B cell (primary cell): Measurements from ENCODE around the gene PDK2. TPM values are rescaled to one million over a fixed set of nuclear protein-coding genes. Genes with fewer than 3 reads are reported as not detected.
A peak's percentile ranks its signal among the peaks of the same experiment; 100 is the strongest.

ENCODE experiments used
- ATAC-seq: fragments of 200-7000 bp; cut with Tn5 transposase; one replicate; pipeline ENCODE4 v1.10.0; 2021; ENCODE audit warnings: low read depth, mild to moderate bottlenecking, moderate number of reproducible peaks, moderate library complexity
- CTCF ChIA-PET: fragments of 350-600 bp; sonication (Branson Sonifier 250); formaldehyde crosslinking; loops from one replicate; lab custom pipeline; 2021; ENCODE audit warnings: antibody characterized with exemption, inconsistent platforms; lab: Charles Lee
- POLR2A ChIA-PET: fragments of 350-600 bp; sonication (Branson Sonifier 250); formaldehyde crosslinking; loops from one replicate; lab custom pipeline; 2021; ENCODE audit warnings: antibody characterized with exemption; lab: Charles Lee
- DNase-seq: peaks from one replicate; pipeline ENCODE4 v3.0.0; 2013
- H2AFZ ChIP-seq: 2 replicates; pipeline ENCODE4 v1.6.1; 2012; ENCODE audit warnings: mild to moderate bottlenecking, low read depth, low read length; ENCODE audit not compliant: insufficient read depth, poor library complexity, severe bottlenecking
- H3K27ac ChIP-seq, 2 donors: 1 replicate in 1 of 2; 2 replicates in 1 of 2; pipeline ENCODE4 v1.5.1; 2012 to 2013; ENCODE audit warnings: low read length in 2 of 2, mild to moderate bottlenecking in 2 of 2, moderate library complexity in 1 of 2
- H3K27me3 ChIP-seq, 4 experiments: fragments of 200-600 bp in 1 of 4; sonication (generic) in 1 of 4; replicated peaks in 1 of 4; 1 replicate in 2 of 4; 2 replicates in 2 of 4; pipeline versions ENCODE4 v1.6.1 to v1.7.0; 2013 to 2016; ENCODE audit warnings: low read length in 3 of 4, mild to moderate bottlenecking in 2 of 4, mixed read lengths in 1 of 4, moderate library complexity in 1 of 4; ENCODE audit not compliant: insufficient read depth in 4 of 4, control insufficient read depth in 3 of 4; ENCODE audit errors: control extremely low read depth in 1 of 4
- H3K36me3 ChIP-seq, 2 experiments: replicated peaks in 1 of 2; 1 replicate in 1 of 2; 2 replicates in 1 of 2; pipeline versions ENCODE4 v1.6.1 to v1.7.1; 2013; ENCODE audit warnings: low read length in 1 of 2; ENCODE audit not compliant: insufficient read depth in 2 of 2, control insufficient read depth in 1 of 2; ENCODE audit errors: control extremely low read depth in 1 of 2, extremely low read depth in 1 of 2
- H3K4me1 ChIP-seq, 2 donors: fragments of 200-600 bp in 1 of 2; sonication (generic) in 1 of 2; 1 replicate in 1 of 2; 2 replicates in 1 of 2; pipeline versions ENCODE4 v1.5.1 to v1.6.1; 2013 to 2017; ENCODE audit warnings: low read length in 2 of 2; ENCODE audit not compliant: control insufficient read depth in 2 of 2, insufficient read depth in 2 of 2
- H3K4me2 ChIP-seq: replicated peaks from 2 replicates; pipeline ENCODE3; 2012; ENCODE audit warnings: mild to moderate bottlenecking, low read depth, low read length; ENCODE audit not compliant: poor library complexity, severe bottlenecking
- H3K4me3 ChIP-seq, 5 experiments: fragments of 200-600 bp in 1 of 5; sonication (generic) in 1 of 5; 1 replicate in 3 of 5; 2 replicates in 2 of 5; pipeline versions ENCODE4 v1.5.1 to v1.7.0; 2011 to 2016; ENCODE audit warnings: low read length in 4 of 5, mild to moderate bottlenecking in 4 of 5, low read depth in 2 of 5, control low read depth in 1 of 5, moderate library complexity in 1 of 5; ENCODE audit not compliant: insufficient read depth in 1 of 5; ENCODE audit errors: control extremely low read depth in 1 of 5, extremely low read depth in 1 of 5
- H3K79me2 ChIP-seq: fragments of 200-600 bp; sonication (generic); one replicate; pipeline ENCODE4 v1.6.0; 2016; ENCODE audit warnings: low read length; ENCODE audit not compliant: control insufficient read depth, insufficient read depth
- H3K9ac ChIP-seq: fragments of 200-600 bp; sonication (generic); 2 replicates; pipeline ENCODE4 v1.6.1; 2017; ENCODE audit warnings: mild to moderate bottlenecking, low read length, moderate library complexity
- H3K9me3 ChIP-seq, 3 donors: one replicate each; pipeline versions ENCODE4 v1.6.1 to v1.7.1; 2013; ENCODE audit warnings: low read length in 2 of 3; ENCODE audit not compliant: control insufficient read depth in 2 of 3, insufficient read depth in 1 of 3; ENCODE audit errors: control extremely low read depth in 1 of 3
- H4K20me1 ChIP-seq: 2 replicates; pipeline ENCODE4 v1.6.0; 2012; ENCODE audit warnings: mild to moderate bottlenecking, low read length; ENCODE audit not compliant: insufficient read depth, control insufficient read depth, poor library complexity, severe bottlenecking
- H3K27ac Mint-ChIP-seq: one replicate; pipeline ENCODE4 v1.8.0; 2021; ENCODE audit warnings: mixed read lengths
- H3K27me3 Mint-ChIP-seq: one replicate; pipeline ENCODE4 v1.8.0; 2021; ENCODE audit warnings: mixed read lengths
- H3K4me1 Mint-ChIP-seq: one replicate; pipeline ENCODE4 v1.8.0; 2021; ENCODE audit warnings: mixed read lengths
- H3K4me3 Mint-ChIP-seq: one replicate; pipeline ENCODE4 v1.8.0; 2021; ENCODE audit warnings: mixed read lengths
- H3K9me3 Mint-ChIP-seq: one replicate; pipeline ENCODE4 v1.8.0; 2022; ENCODE audit warnings: mixed read lengths; ENCODE audit not compliant: insufficient read depth
- CTCF ChIP-seq: fragments of 200-600 bp; IDR thresholded peaks from one replicate; pipeline ENCODE4 v1.8.0; 2022; ENCODE audit warnings: antibody characterized with exemption, mild to moderate bottlenecking
- EZH2 ChIP-seq: IDR thresholded peaks from 2 replicates; pipeline ENCODE4 v1.6.1; 2012; ENCODE audit warnings: borderline replicate concordance, low read depth, mild to moderate bottlenecking, moderate library complexity, low read length; ENCODE audit not compliant: insufficient read depth, poor library complexity, severe bottlenecking
- WGBS: methylation state at CpG from one replicate; pipeline ENCODE4 v1.1.5; 2013; ENCODE audit warnings: missing lambda C conversion rate; ENCODE audit not compliant: insufficient coverage; 5-methylcytosine and 5-hydroxymethylcytosine counted together
- intact Hi-C: fragments of 100-400 bp; cut with micrococcal nuclease; formaldehyde crosslinking; loops from one replicate; pipeline ENCODE4 v1.10.0; 2022
- polyA plus RNA-seq: library from polyadenylated mRNA; depleted of rRNA; stranded (reverse); fragments of >200 nt; gene quantifications from 2 replicates; pipeline ENCODE4 v1.2.3, GENCODE V29; 2012
- total RNA-seq, 2 donors: library from RNA; stranded (reverse); fragments of 120-200 nt in 1 of 2; gene quantifications; 1 replicate in 1 of 2; 2 replicates in 1 of 2; pipeline versions ENCODE4 v1.2.3 to v1.2.4, GENCODE V29; 2013 to 2022

The PDK2 gene
- total and polyA plus RNA-seq, 2 donors (not counting 1 experiment from before 2014, with no cell fraction given), result 35.2 to 73.2 TPM

DNA sequence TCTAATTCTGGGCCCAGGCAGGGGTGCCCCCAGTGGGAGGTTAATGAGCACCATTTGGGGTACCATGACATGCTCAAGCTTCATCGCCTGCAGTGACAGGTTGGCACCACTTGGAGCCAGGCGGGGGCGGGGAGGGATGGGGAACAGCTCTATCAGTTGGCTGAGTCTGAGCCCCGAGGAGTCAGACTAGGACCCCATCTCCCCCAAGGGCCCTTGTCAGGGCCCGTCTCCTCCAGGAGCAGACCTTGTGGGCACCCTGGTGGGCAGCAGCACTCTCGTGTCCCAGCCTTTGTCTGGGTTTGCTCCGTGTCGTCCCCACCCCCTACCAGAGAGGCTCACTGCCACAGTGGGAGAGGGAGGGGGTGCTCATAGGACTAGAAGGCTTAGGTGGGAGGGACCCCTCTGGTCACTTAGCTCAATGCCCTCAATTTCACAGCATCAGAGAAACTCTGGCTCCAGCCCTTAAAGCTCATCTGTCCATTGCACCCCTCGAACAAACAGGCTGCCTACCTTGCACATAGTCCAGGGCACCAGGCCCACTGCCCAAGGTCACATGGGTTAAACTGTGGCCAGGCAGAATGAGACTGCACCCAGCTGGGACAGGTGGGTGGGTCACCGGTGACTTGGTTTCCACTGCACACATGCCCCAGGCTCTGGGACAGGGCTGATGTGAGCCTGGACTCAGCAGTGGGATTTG lies 51.2 kb downstream of the PDK2 start:
- Histone ChIP-seq H3K4me3 (peak overlapping the region in 4 of 5 experiments; percentile 82 to 97 (median 89)), H3K4me2 (peak overlapping the region; percentile 92), H3K36me3 (peaks cover 0 to 50% of the 10 kb centered on the region in 2 experiments), H3K4me1 (peaks cover 55 to 68% of the 10 kb centered on the region in 2 donors), H3K9me3 (no peaks in the 10 kb centered on the region), H3K9ac (peak overlapping the region; percentile 95), H3K27me3 (no peaks in the 10 kb centered on the region), H3K27ac (peak overlapping the region; percentile 82 to 94), H2AFZ (no peak overlapping the region), H3K79me2 (peaks cover 91% of the 10 kb centered on the region), H4K20me1 (peaks cover 88% of the 10 kb centered on the region)
- 67% methylated on average over 6 of the region's 10 CpGs for WGBS
- TF ChIP-seq CTCF, result peak; percentile 43
- no peak for TF ChIP-seq EZH2
- Mint-ChIP-seq H3K4me3 (peak overlapping the region; percentile 100), H3K27ac (peak overlapping the region; percentile 98), H3K4me1 (peaks cover 67% of the 10 kb centered on the region), H3K9me3 (no peaks in the 10 kb centered on the region), H3K27me3 (no peaks in the 10 kb centered on the region)
- ATAC-seq, result no peak
- CTCF ChIA-PET, result interaction anchor here (0.7 to 5.1 kb wide), 10 partner anchors 15 to 152 kb away, joined by 3 to 59 read pairs (median 4); partner anchors contain the start of genes COL1A1 and SAMD14
- DNase-seq, result peak; percentile 46
- intact Hi-C loops, result no loop called here
- POLR2A ChIA-PET, result interaction anchor here (0.6 to 1.3 kb wide), 5 partner anchors 10 to 827 kb away, joined by 3 to 11 read pairs (median 4); no protein-coding TSS in a partner anchor
